Sigmoid colon (tissue), 4 donors: ENCODE results near the gene R3HDM2.

Source experiments
- POLR2AphosphoS5 ChIP-seq, 4 donors: sonication (generic); formaldehyde crosslinking; IDR thresholded peaks; one replicate each; pipeline ENCODE4 v1.6.1; 2017; ENCODE audit warnings: antibody characterized with exemption in 4 of 4
- TF ChIP-seq, protein P1 (sequence below), 4 experiments: fragments of 450-650 bp in 3 of 4; fragments of 200-600 bp in 1 of 4; IDR thresholded peaks; one replicate each; pipeline ENCODE4 v1.5.1; 2016 to 2019; ENCODE audit warnings: antibody characterized with exemption in 4 of 4, mild to moderate bottlenecking in 3 of 4, moderate library complexity in 2 of 4

DNA sequence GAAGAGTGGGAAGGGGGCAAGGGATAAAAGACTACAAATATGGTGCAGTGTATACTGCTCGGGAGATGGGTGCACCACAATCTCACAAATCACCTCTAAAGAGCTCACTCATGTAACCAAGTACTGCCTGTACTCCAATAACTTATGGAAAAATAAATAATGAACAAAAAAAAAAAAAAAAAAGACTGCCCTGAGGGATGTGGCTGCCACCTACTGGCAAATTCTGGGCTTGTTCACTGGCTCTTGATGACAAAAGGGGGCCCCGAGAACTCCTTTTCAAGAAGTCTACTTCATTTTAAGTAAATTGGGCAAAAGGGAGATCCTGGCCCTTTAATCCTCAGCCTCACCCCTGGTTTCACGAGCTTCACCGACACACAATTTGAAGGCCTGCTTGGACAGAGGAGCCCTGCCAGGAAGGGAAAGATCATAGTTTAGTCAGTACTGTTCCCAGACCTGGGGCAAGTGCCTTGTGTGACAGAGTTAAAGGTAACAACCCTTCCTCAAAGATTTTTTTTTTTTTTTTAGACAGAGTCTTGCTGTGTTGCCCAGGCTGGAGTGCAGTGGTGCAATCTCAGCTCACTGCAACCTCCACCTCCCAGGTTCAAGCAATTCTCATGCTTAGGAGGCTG is 153.8 kb downstream of the R3HDM2 start:
- TF ChIP-seq, protein P1, sequence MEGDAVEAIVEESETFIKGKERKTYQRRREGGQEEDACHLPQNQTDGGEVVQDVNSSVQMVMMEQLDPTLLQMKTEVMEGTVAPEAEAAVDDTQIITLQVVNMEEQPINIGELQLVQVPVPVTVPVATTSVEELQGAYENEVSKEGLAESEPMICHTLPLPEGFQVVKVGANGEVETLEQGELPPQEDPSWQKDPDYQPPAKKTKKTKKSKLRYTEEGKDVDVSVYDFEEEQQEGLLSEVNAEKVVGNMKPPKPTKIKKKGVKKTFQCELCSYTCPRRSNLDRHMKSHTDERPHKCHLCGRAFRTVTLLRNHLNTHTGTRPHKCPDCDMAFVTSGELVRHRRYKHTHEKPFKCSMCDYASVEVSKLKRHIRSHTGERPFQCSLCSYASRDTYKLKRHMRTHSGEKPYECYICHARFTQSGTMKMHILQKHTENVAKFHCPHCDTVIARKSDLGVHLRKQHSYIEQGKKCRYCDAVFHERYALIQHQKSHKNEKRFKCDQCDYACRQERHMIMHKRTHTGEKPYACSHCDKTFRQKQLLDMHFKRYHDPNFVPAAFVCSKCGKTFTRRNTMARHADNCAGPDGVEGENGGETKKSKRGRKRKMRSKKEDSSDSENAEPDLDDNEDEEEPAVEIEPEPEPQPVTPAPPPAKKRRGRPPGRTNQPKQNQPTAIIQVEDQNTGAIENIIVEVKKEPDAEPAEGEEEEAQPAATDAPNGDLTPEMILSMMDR (IDR thresholded peaks at IDR 0.05) = no peak
- no peak for TF ChIP-seq POLR2AphosphoS5 (IDR thresholded peaks at IDR 0.05)
